Cardiac muscle cell (in vitro differentiated cells and primary cell): ENCODE data around the gene ABL1. TPM values are rescaled to one million over a fixed set of nuclear protein-coding genes. Genes with fewer than 3 reads are reported as not detected.

Experiments
- DNase-seq, 2 donors: peaks; one replicate each; pipeline versions ENCODE4 v3.0.0 to v3.0.0-alpha.2; 2010 to 2017; ENCODE audit warnings: low read depth in 1 of 2, low spot score in 1 of 2
- H3K27ac ChIP-seq: fragments of 200-600 bp; sonication (generic); 2 replicates; pipeline ENCODE4 v1.5.1; 2016
- H3K27me3 ChIP-seq: fragments of 200-600 bp; sonication (generic); 2 replicates; pipeline ENCODE4 v1.6.0; 2016; ENCODE audit warnings: control low read depth
- H3K36me3 ChIP-seq: fragments of 200-600 bp; sonication (generic); 2 replicates; pipeline ENCODE4 v1.5.1; 2016; ENCODE audit warnings: control low read depth
- H3K4me1 ChIP-seq: fragments of 200-600 bp; sonication (generic); 2 replicates; pipeline ENCODE4 v1.8.1; 2017; ENCODE audit warnings: low read depth, mild to moderate bottlenecking, mixed run types
- H3K4me3 ChIP-seq: fragments of 200-600 bp; sonication (generic); 2 replicates; pipeline ENCODE4 v1.5.1; 2016; ENCODE audit warnings: mild to moderate bottlenecking
- H3K9me3 ChIP-seq: fragments of 200-600 bp; sonication (generic); 2 replicates; pipeline ENCODE4 v1.5.1; 2017; ENCODE audit warnings: low read depth, mild to moderate bottlenecking, control low read depth
- polyA plus RNA-seq: library from polyadenylated mRNA; unstranded; fragments of >200 nt; fragmentation: Nextera tagmentation; extraction: Ambion mirVana; gene quantifications from 2 replicates; pipeline ENCODE4 v1.2.1, GENCODE V29; 2016
- total RNA-seq: library from RNA; depleted of rRNA; stranded (reverse); fragments of >200 nt; gene quantifications from 2 replicates; pipeline ENCODE4 v1.2.3, GENCODE V29; 2016
- TF ChIP-seq, protein P1 (sequence below): IDR thresholded peaks from 2 replicates; pipeline ENCODE4 v1.5.1; 2012; ENCODE audit warnings: low read depth, mild to moderate bottlenecking, low read length

Gene ABL1
- total and polyA plus RNA-seq, 2 experiments from 2014 or later, result 41.8 to 97.1 TPM

DNA sequence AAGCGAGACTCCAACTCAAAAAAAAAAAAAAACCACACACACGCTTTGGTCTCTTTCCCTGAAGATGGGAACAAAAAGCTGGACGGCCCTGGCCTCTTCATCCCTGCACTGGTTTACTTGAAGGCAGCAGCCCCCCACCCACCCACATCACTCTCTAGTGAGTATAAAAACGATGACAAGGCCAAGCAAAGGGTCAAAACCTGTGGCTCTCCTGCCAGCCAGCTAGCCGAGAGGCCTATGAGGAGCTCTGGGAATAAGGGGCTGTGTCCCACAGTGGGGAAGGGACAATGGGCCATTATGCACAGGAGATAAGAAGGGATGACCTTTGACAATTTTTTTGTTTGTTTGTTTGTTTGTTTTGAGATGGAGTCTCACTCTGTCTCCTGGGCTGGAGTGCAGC lies 48.4 kb downstream of the ABL1 start:
- Histone ChIP-seq H3K9me3 (no peaks in the 10 kb centered on the region), H3K36me3 (peaks cover 73% of the 10 kb centered on the region)
- TF ChIP-seq, protein P1, sequence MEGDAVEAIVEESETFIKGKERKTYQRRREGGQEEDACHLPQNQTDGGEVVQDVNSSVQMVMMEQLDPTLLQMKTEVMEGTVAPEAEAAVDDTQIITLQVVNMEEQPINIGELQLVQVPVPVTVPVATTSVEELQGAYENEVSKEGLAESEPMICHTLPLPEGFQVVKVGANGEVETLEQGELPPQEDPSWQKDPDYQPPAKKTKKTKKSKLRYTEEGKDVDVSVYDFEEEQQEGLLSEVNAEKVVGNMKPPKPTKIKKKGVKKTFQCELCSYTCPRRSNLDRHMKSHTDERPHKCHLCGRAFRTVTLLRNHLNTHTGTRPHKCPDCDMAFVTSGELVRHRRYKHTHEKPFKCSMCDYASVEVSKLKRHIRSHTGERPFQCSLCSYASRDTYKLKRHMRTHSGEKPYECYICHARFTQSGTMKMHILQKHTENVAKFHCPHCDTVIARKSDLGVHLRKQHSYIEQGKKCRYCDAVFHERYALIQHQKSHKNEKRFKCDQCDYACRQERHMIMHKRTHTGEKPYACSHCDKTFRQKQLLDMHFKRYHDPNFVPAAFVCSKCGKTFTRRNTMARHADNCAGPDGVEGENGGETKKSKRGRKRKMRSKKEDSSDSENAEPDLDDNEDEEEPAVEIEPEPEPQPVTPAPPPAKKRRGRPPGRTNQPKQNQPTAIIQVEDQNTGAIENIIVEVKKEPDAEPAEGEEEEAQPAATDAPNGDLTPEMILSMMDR, result no peak

DNA sequence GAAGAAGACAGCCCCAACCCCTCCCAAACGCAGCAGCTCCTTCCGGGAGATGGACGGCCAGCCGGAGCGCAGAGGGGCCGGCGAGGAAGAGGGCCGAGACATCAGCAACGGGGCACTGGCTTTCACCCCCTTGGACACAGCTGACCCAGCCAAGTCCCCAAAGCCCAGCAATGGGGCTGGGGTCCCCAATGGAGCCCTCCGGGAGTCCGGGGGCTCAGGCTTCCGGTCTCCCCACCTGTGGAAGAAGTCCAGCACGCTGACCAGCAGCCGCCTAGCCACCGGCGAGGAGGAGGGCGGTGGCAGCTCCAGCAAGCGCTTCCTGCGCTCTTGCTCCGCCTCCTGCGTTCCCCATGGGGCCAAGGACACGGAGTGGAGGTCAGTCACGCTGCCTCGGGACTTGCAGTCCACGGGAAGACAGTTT lies 49.1 kb downstream of the ABL1 start:
- Histone ChIP-seq H3K27ac (no peak overlapping the region), H3K9me3 (no peaks in the 10 kb centered on the region), H3K36me3 (peaks cover 78% of the 10 kb centered on the region)

More for the DNA sequence above, 48.4 kb downstream of the ABL1 start:
- Histone ChIP-seq H3K27me3 (no peaks in the 10 kb centered on the region), H3K4me1 (no peaks in the 10 kb centered on the region), H3K4me3 (no peak overlapping the region), H3K27ac (no peak overlapping the region)
- no peak for DNase-seq

DNA sequence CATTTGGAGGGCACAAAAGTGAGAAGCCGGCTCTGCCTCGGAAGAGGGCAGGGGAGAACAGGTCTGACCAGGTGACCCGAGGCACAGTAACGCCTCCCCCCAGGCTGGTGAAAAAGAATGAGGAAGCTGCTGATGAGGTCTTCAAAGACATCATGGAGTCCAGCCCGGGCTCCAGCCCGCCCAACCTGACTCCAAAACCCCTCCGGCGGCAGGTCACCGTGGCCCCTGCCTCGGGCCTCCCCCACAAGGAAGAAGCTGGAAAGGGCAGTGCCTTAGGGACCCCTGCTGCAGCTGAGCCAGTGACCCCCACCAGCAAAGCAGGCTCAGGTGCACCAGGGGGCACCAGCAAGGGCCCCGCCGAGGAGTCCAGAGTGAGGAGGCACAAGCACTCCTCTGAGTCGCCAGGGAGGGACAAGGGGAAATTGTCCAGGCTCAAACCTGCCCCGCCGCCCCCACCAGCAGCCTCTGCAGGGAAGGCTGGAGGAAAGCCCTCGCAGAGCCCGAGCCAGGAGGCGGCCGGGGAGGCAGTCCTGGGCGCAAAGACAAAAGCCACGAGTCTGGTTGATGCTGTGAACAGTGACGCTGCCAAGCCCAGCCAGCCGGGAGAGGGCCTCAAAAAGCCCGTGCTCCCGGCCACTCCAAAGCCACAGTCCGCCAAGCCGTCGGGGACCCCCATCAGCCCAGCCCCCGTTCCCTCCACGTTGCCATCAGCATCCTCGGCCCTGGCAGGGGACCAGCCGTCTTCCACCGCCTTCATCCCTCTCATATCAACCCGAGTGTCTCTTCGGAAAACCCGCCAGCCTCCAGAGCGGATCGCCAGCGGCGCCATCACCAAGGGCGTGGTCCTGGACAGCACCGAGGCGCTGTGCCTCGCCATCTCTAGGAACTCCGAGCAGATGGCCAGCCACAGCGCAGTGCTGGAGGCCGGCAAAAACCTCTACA lies 49.8 kb downstream of the ABL1 start:
- no peak for DNase-seq
- TF ChIP-seq, protein P1, result no peak

More for the DNA sequence above, 49.1 kb downstream of the ABL1 start:
- Histone ChIP-seq H3K4me3 (no peak overlapping the region), H3K27me3 (no peaks in the 10 kb centered on the region), H3K4me1 (no peaks in the 10 kb centered on the region)
- TF ChIP-seq, protein P1, result no peak
- no peak for DNase-seq

DNA sequence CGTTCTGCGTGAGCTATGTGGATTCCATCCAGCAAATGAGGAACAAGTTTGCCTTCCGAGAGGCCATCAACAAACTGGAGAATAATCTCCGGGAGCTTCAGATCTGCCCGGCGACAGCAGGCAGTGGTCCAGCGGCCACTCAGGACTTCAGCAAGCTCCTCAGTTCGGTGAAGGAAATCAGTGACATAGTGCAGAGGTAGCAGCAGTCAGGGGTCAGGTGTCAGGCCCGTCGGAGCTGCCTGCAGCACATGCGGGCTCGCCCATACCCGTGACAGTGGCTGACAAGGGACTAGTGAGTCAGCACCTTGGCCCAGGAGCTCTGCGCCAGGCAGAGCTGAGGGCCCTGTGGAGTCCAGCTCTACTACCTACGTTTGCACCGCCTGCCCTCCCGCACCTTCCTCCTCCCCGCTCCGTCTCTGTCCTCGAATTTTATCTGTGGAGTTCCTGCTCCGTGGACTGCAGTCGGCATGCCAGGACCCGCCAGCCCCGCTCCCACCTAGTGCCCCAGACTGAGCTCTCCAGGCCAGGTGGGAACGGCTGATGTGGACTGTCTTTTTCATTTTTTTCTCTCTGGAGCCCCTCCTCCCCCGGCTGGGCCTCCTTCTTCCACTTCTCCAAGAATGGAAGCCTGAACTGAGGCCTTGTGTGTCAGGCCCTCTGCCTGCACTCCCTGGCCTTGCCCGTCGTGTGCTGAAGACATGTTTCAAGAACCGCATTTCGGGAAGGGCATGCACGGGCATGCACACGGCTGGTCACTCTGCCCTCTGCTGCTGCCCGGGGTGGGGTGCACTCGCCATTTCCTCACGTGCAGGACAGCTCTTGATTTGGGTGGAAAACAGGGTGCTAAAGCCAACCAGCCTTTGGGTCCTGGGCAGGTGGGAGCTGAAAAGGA lies 50.7 kb downstream of the ABL1 start:
- TF ChIP-seq, protein P1, result no peak

More for the DNA sequence above, 49.8 kb downstream of the ABL1 start:
- Histone ChIP-seq H3K27me3 (no peaks in the 10 kb centered on the region), H3K4me3 (no peak overlapping the region), H3K27ac (peak overlapping the region; percentile 35), H3K36me3 (peaks cover 71% of the 10 kb centered on the region), H3K9me3 (no peaks in the 10 kb centered on the region), H3K4me1 (no peaks in the 10 kb centered on the region)

DNA sequence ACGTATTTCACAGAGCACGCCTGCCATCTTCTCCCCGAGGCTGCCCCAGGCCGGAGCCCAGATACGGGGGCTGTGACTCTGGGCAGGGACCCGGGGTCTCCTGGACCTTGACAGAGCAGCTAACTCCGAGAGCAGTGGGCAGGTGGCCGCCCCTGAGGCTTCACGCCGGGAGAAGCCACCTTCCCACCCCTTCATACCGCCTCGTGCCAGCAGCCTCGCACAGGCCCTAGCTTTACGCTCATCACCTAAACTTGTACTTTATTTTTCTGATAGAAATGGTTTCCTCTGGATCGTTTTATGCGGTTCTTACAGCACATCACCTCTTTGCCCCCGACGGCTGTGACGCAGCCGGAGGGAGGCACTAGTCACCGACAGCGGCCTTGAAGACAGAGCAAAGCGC lies 51.9 kb downstream of the ABL1 start:
- TF ChIP-seq, protein P1, result no peak
- H3K27me3 ChIP-seq, result no peaks in the 10 kb centered on the region
- no peak overlapping the region for H3K27ac ChIP-seq
- H3K36me3 ChIP-seq, result peaks cover 62% of the 10 kb centered on the region
- H3K4me1 ChIP-seq, result peaks cover 7% of the 10 kb centered on the region
- H3K9me3 ChIP-seq, result no peaks in the 10 kb centered on the region
- no peak for DNase-seq
- no peak overlapping the region for H3K4me3 ChIP-seq

More for the DNA sequence above, 50.7 kb downstream of the ABL1 start:
- Histone ChIP-seq H3K27me3 (no peaks in the 10 kb centered on the region), H3K9me3 (no peaks in the 10 kb centered on the region), H3K4me1 (peaks cover 3% of the 10 kb centered on the region), H3K27ac (peak overlapping the region; percentile 35), H3K4me3 (no peak overlapping the region), H3K36me3 (peaks cover 69% of the 10 kb centered on the region)
- DNase-seq, result no peak
